Hematopoietic multipotent progenitor cell treated with erythropoietin and hydrocortisone succinate and interleukin-3 and kit ligand, for 8 days (in vitro differentiated cells): Measurements from ENCODE around the gene HRAS.

Source experiments
- DNase-seq: peaks from one replicate; pipeline ENCODE4 v3.0.0-alpha.2; 2015

The HRAS gene

DNA sequence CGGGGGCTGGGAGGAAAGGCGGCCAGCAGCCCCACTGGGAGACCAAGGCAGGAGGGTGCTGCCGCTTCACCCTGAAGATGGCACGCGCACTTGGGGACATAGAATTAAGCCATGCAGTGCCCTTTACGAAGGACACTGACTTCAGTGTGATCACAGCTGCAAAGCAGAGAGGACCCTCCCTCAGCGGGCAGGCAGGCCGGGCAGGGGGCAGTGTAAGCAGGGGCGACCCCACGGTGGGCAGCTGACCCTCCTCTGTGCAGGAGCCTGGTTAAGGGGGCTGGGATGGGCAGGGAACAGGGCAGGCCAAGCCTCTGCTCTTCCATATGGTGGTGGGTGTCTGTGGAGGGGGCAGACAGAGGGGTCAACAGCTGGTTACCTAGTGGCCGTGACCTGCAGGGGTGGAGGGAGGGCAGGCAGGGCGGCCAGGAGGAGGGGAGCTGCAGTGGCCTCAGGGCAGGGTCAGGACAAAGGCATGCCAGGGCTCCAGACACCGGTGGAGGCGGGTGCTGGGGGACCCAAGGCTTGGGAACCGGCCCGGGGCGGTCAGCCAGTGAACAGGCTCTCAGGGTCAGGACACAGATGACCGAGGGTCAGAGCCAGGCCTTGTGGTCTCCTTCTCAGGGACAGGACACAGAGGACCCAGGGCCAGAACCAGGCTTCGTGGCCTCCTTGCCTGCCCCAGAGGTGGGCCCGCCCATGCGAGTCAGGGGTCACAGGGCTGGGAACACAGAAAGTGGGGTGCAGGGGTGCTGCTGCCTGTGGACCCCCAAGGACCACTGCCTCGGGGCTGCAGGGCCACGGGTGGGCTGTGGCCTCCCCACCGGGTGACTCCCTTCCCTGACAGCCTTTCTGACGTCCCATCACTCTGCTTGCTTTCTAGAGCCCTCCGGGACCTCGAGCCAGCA is 18.0 kb upstream of the HRAS start:
- DNase-seq = no peak

DNA sequence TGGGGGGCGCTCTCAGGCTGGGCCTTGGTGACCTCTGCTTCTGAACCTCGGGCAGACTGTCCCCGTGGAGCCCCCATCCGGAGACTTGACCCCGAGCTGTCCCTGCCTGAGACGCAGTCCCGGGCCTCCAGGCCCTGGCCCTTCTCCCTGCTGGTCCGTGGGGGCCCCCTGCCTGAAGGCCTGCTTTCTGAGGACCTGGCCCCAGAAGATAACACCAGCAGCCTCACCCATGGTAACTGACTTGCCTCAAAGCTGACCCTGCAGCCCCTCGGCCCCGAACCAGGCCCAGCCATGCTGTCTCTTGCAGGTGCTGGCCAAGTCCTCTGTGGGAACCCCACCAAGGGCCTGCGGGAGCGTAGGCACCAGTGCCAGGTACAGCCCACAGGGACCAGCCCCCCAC is 16.2 kb upstream of the HRAS start:
- DNase-seq = no peak

DNA sequence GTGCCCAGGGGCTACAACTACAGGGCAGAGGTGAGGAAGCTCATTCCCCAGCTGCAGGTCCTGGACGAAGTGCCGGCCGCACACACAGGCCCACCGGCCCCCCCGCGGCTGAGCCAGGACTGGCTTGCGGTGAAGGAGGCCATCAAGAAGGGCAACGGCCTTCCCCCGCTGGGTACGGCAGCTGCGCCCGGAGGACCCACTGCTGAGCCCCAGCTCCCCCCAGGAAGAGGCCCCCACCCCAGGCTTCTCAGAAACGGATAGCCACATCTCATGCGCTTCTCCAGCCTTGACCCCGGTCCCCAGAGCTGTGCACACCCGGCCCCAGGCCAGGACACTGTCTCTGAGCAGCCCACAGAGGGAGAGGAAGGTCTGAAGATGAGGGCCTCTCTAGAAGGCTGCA is 15.8 kb upstream of the HRAS start:
- DNase-seq = no peak

DNA sequence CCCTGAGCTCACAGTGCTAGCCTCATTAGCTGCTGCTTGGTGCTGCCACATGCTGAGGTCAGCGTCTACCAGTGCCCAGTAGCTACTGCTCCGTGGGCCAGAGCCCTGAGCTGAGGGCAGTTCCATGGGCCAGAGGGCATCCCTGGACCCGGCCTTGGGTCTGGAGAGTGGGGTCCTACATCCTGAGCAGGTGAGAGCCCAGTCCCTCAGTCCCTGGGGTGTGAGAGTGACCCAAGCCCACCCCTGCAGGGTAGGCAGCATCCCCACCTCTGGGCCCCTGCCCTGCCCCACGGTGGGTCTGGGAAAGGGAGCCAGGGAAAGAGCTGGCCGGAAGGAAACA is 15.3 kb upstream of the HRAS start:
- DNase-seq = no peak

DNA sequence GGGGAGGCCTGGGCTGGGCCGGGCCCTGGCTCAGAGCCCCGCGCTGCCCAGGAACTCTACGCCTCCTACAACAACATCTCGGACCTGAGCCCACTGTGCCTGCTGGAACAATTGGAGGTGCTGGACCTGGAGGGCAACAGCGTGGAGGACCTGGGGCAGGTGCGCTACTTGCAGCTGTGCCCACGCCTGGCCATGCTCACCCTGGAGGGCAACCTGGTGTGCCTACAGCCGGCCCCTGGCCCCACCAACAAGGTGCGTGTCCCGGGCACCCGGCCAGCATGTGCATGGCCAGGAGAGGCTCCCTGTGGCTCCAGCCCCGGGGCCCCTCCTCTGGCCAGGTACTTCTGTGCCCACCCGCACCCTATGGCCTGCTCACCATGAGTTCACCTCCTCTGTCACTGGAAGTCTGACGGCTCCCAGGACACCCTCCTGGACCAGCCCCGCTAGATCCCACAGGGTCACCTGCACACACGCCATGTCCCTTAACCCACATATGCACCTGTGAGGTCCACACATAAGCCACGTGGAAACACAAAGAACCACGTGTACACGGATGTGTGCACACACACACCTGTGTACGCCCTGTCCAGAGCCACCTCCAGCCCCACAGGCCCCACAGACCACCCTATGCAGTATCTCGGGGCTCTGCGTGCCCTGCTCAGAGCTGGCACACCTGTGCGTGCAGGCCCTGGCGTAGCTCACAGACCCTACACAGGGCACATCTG is 14.8 kb upstream of the HRAS start:
- DNase-seq = no peak

- no peak for DNase-seq
Observed at GRCh38 chr11:548700-549603, 13.6 kb upstream of the HRAS start.

DNA sequence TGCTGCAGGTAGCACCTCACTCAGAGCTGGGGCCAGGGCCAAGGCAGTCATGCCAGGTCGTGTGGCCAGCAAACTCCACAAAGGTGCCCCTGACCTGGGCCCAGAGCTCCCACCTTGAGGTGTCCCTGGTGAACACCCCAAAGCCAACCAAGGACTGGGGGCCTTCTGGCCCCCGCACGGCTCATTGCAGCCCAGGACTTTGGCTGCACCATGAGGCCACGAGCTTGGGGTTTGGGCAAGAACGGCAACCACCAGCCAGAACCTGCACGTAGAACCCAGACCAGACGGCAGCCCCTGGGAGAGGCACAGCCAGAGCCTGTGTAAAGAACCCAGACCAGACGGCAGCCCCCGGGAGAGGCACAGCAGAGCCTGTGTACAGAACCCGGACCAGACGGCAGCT is 9.8 kb upstream of the HRAS start:
- DNase-seq = no peak

DNA sequence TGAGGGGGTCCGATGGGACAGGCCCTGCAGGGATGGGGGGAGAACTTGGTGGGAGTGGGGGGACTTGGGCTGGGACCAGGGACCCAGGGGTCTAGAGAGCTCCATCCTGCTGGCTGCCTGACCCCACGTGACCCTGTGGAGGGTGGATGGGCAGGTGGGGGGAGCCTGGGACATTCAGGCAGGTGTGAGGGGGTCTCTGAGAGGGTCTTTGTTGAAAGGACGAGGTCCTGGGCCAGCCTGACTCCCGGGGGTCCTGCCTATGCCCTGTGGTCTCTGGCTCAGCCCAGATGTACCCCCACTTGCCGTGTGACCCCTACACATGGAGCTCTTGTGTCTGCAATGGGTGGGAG is 9.4 kb upstream of the HRAS start:
- DNase-seq = no peak

DNA sequence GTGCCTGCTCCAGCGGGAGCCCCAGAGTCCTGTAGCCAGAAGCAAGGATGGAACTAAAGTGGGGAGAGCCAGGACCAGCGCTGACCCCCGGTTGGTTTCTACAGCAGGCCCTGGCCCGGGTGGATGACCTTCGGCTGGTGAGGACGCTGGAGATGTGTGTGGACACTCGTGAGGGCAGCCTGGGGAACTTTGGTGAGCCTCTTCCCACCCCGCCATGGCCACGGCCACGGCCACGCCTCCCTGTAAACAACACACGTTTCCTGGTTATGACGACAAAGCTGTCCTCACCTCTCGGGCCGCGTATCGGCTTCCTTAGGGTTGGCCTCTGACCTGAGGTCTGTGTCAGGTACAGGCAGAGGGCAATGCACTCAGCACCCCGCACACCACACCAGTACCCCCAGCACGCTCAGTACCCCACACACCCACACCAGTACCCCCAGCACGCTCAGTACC is 6.1 kb upstream of the HRAS start:
- DNase-seq = no peak

GRCh38 chr11:540583-541432 is 5.4 kb upstream of the HRAS start:
- no peak for DNase-seq

DNA sequence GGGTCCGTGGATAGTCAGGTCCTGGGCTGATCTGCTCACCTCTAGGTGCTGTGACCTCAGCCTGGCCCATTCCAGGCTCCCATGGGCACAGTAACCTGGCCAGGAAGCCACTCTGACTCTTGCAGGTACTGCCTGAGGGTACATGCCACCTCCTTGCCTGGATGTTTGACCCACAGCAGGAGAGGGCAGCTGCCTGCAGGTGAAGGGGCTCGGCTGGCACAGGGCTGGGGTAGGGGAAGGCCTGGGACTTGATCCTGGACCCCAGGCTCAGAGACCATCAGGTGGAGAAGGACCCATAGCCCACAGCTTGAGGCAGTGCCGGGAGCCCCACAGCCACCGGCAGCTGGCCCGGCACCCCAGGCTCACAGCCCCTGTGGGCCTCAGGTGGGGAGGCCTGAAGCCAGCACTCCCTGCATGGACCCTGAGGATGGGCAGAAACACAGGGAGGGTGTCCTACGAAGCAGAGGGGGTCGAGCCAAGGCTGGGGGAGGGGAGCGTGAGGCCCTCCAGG is 4.7 kb upstream of the HRAS start:
- DNase-seq = no peak

DNA sequence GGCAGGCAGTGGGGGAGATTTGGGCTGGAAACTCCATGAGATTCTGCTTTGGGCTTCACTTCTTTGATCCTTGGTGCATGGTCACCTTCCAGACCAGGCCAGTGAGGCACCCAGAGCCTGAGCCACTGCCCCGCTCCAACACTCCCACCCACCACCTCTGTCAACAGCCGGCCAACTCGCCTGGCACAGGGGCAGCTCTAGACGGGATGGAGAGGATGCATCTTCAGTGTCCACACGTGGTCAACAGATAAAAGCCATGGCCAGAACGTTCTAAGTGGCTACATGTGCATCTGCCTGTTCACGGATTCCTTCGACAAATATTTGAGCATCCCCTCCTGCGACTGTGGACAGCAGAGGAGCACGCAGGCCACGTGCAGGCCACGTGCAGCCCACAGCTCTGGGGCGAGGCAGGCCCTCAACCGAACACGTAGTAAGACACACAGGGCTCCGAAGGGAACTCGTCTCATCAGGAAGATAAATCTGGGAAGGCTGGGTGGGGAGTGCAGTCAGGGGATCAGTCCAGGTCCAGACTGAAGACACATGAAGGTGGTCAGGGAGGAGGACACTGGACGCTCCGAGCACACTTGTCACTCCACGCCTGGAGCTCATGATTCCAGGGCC is 3.2 kb upstream of the HRAS start:
- DNase-seq = no peak

DNA sequence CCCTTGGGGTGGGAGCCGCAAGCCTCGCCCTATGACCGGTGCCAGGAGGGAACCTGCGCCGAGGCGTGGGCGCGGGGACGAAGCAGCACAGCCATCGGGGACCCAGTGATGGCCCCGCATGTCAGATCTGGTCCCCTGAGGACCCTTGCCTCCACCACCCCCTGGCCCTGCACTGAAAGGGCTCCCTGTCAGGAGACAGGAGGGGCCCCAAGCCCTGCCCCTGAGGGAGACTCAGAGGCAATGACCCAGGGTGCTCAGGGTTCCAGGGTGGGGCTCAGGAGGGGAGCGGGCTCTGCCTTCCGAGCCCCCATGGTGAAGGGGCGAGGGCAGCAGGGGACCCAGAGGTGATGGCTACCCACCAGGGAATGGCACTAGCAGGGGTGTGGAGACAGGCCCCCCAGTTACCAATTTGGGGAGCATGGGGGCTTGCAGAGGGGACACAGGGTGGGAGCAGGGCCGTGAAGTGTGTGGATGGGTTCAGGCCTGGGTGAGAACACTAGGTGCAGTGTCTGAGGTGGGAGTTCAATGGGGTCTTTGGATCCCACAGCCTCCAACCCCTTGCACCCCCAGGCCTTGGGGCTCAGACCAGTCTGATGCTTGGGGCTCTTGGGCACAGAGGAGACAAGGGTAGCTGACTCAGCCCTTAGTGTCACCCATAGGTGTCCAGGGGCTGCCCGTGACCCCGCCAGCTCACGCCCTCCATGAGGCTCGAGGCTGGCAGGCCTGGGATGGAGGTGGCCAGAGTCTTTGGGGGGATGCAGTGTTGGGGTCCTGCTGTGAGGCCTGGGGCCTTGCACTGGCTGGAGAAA is 2.5 kb upstream of the HRAS start:
- no peak for DNase-seq

DNA sequence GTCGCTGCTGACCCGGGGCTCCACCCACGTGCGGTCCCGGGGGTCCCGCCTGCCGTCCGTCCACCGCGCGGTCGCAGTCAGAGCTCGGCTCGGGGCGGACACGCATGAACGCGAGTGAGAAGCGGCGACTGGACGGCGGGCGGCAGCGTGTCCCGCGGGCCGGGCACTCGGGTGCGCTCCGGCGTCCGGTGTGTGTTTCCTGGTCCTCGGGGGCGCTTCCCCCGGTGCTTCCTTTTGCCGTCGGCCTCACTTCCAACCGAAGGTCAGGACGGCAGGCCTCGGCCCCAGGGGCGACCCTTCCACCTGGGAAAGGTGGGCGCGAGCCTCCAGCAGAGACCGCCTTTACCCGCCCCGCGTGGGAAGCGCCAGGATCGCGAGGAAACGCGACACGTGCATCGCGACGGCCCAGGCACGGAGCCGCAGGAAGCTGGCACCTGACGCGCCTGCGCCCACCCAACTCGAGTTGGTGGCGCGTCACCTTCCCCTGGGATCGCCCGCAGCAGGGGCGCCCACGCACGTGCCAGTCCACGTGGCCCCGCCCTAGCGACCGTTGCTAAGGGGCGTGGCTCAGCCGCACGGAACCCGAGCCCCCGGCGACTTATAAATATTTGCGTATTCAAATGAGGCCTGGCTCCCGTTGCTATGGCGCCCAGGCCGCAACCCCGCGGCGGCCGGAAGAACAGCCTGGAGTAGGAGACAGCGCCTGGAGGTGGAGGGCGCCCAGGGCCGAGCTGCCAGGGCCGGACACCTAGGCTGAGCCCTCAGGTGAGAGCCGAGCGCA is 1.7 kb upstream of the HRAS start, which contains the start of gene LRRC56:
Gene LRRC56 (plus strand): TSS at position 687 of the 781 bp plus-strand sequence. CDS start 3,158 bp downstream, outside the sequence.
- DNase-seq = peak; percentile 89

DNA sequence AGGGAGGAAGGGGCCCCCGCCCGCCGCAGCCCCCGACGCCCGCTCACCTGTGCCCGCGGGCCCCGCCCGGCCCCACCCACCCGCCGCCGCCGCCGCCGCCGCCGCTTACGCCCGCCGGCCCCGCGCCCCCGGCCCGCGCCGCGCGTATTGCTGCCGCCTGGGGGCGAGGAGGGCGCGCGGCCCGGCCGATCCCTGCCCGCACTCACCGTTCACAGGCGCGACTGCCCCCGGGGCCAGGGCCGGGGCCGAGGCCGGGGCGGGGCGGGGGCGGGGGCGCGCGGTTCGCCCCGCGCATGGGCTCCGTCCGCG is 212 bp downstream of the HRAS start:
- DNase-seq = no peak

GRCh38 chr11:534396-535209 is 773 bp downstream of the HRAS start:
- peak; percentile 29 for DNase-seq

DNA sequence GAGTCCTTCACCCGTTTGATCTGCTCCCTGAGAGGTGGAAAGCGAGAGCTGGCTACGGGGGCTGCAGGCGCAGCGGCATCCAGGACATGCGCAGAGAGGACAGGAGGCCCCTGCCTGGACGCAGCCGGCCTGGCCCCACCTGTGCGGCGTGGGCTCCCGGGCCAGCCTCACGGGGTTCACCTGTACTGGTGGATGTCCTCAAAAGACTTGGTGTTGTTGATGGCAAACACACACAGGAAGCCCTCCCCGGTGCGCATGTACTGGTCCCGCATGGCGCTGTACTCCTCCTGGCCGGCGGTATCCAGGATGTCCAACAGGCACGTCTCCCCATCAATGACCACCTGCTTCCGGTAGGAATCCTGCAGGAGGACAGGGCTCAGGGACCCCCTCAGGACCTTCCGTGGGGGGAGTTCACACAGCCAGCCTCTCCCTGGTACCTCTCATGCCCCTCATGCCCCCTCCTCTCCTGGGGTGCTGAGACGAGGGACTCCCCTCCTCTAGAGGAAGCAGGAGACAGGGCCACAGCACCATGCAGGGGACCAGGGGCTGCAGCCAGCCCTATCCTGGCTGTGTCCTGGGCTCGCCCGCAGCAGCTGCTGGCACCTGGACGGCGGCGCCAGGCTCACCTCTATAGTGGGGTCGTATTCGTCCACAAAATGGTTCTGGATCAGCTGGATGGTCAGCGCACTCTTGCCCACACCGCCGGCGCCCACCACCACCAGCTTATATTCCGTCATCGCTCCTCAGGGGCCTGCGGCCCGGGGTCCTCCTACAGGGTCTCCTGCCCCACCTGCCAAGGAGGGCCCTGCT is 1.6 kb downstream of the HRAS start:
- DNase-seq = no peak

- no peak for DNase-seq
Observed at GRCh38 chr11:532986-533585, 2.3 kb downstream of the HRAS start.
